H9 (cell line): ENCODE results near the gene CDH23. TPM values are rescaled to one million over a fixed set of nuclear protein-coding genes. Genes with fewer than 3 reads are reported as not detected.
A peak's percentile ranks its signal among the peaks of the same experiment; 100 is the strongest.

ENCODE experiments used
- DNase-seq: peaks from one replicate; pipeline ENCODE4 v3.0.0-alpha.2; 2017
- H2AFZ ChIP-seq: one replicate; pipeline ENCODE4 v1.6.1; 2013; ENCODE audit warnings: mild to moderate bottlenecking, low read length, control low read depth, moderate library complexity
- H2AK5ac ChIP-seq: 2 replicates; pipeline ENCODE4 v1.6.1; 2013; ENCODE audit warnings: low read length, control low read depth, mixed read lengths; ENCODE audit not compliant: insufficient read length
- H2BK120ac ChIP-seq: one replicate; pipeline ENCODE4 v1.6.1; 2013; ENCODE audit warnings: low read depth, mild to moderate bottlenecking, low read length, control low read depth, inconsistent platforms; ENCODE audit not compliant: poor library complexity, severe bottlenecking
- H2BK12ac ChIP-seq: 2 replicates; pipeline ENCODE4 v1.6.1; 2013; ENCODE audit warnings: low read length, control low read depth, mixed read lengths, low read depth; ENCODE audit not compliant: insufficient read length
- H2BK15ac ChIP-seq: 2 replicates; pipeline ENCODE4 v1.6.1; 2013; ENCODE audit warnings: low read depth, low read length, control low read depth
- H2BK20ac ChIP-seq: one replicate; pipeline ENCODE4 v1.6.1; 2013; ENCODE audit warnings: low read depth, mild to moderate bottlenecking, low read length, control low read depth, inconsistent platforms; ENCODE audit not compliant: poor library complexity, severe bottlenecking
- H2BK5ac ChIP-seq: 2 replicates; pipeline ENCODE4 v1.6.1; 2013; ENCODE audit warnings: low read length, control low read depth, mixed read lengths; ENCODE audit not compliant: insufficient read length
- H3K14ac ChIP-seq: 2 replicates; pipeline ENCODE4 v1.6.1; 2013; ENCODE audit warnings: low read length, control low read depth; ENCODE audit not compliant: insufficient read depth
- H3K18ac ChIP-seq: 2 replicates; pipeline ENCODE4 v1.6.1; 2013; ENCODE audit warnings: low read depth, mild to moderate bottlenecking, mixed read lengths, low read length, control low read depth; ENCODE audit not compliant: insufficient read length
- H3K23ac ChIP-seq: 2 replicates; pipeline ENCODE4 v1.6.1; 2013; ENCODE audit warnings: low read length, control low read depth, mixed read lengths, low read depth; ENCODE audit not compliant: insufficient read length
- H3K23me2 ChIP-seq: 2 replicates; pipeline ENCODE4 v1.6.1; 2013; ENCODE audit warnings: low read depth, mild to moderate bottlenecking, mixed read lengths, low read length, control low read depth; ENCODE audit not compliant: insufficient read length, poor library complexity, severe bottlenecking
- H3K27ac ChIP-seq: 2 replicates; pipeline ENCODE4 v1.5.1; 2013; ENCODE audit warnings: low read length, control low read depth, mixed read lengths, low read depth; ENCODE audit not compliant: insufficient read length
- H3K27me3 ChIP-seq: 2 replicates; pipeline ENCODE4 v1.6.1; 2013; ENCODE audit warnings: low read length, control low read depth, inconsistent platforms; ENCODE audit not compliant: insufficient read depth
- H3K4ac ChIP-seq: 2 replicates; pipeline ENCODE4 v1.6.1; 2013; ENCODE audit warnings: low read depth, mild to moderate bottlenecking, control low read depth, inconsistent platforms, low read length, moderate library complexity
- H3K4me1 ChIP-seq: 2 replicates; pipeline ENCODE4 v1.6.1; 2013; ENCODE audit warnings: low read length, control low read depth, inconsistent platforms; ENCODE audit not compliant: insufficient read depth
- H3K4me2 ChIP-seq: 2 replicates; pipeline ENCODE4 v1.6.1; 2013; ENCODE audit warnings: low read length, control low read depth, mixed read lengths; ENCODE audit not compliant: insufficient read length, insufficient read depth
- H3K56ac ChIP-seq: 2 replicates; pipeline ENCODE4 v1.6.1; 2013; ENCODE audit warnings: low read depth, mild to moderate bottlenecking, mixed read lengths, low read length, control low read depth; ENCODE audit not compliant: insufficient read length
- H3K79me1 ChIP-seq: 2 replicates; pipeline ENCODE4 v1.6.1; 2013; ENCODE audit warnings: low read depth, mild to moderate bottlenecking, moderate library complexity, low read length, control low read depth, inconsistent platforms; ENCODE audit not compliant: insufficient read depth, poor library complexity, severe bottlenecking
- H3K79me2 ChIP-seq: 2 replicates; pipeline ENCODE4 v1.6.1; 2013; ENCODE audit warnings: low read length, control low read depth, inconsistent platforms; ENCODE audit not compliant: insufficient read depth
- H3K9ac ChIP-seq: 2 replicates; pipeline ENCODE4 v1.6.1; 2013; ENCODE audit warnings: low read length, control low read depth, mixed read lengths; ENCODE audit not compliant: insufficient read length; ENCODE audit errors: extremely low read depth
- H3K9me3 ChIP-seq: one replicate; pipeline ENCODE4 v1.6.1; 2013; ENCODE audit warnings: low read depth, low read length, inconsistent platforms; ENCODE audit not compliant: control insufficient read depth
- H3T11ph ChIP-seq: one replicate; pipeline ENCODE4 v1.6.1; 2013; ENCODE audit warnings: mild to moderate bottlenecking, low read length, control low read depth, inconsistent platforms
- H4K20me1 ChIP-seq: one replicate; pipeline ENCODE4 v1.6.1; 2013; ENCODE audit not compliant: control insufficient read depth, insufficient read length, insufficient read depth
- H4K5ac ChIP-seq: 2 replicates; pipeline ENCODE4 v1.6.1; 2013; ENCODE audit warnings: low read depth, mild to moderate bottlenecking, mixed read lengths, low read length, control low read depth; ENCODE audit not compliant: insufficient read length
- H4K8ac ChIP-seq: replicated peaks from 2 replicates; pipeline ENCODE4 v1.6.1; 2013; ENCODE audit warnings: low read length, control low read depth, mixed read lengths, low read depth; ENCODE audit not compliant: insufficient read length
- H4K91ac ChIP-seq: 2 replicates; pipeline ENCODE4 v1.6.1; 2013; ENCODE audit warnings: low read depth, mild to moderate bottlenecking, moderate library complexity, mixed read lengths, low read length, control low read depth; ENCODE audit not compliant: insufficient read length
- H3K27ac Mint-ChIP-seq, 3 experiments: 2 replicates in 2 of 3; 3 replicates in 1 of 3; pipeline ENCODE4 v1.8.0; 2020 to 2021; ENCODE audit warnings: mixed read lengths in 3 of 3, mild to moderate bottlenecking in 1 of 3, moderate library complexity in 1 of 3
- H3K27me3 Mint-ChIP-seq: 2 replicates; pipeline ENCODE4 v1.8.0; 2021; ENCODE audit warnings: low read depth, mild to moderate bottlenecking, moderate library complexity, mixed read lengths
- H3K36me3 Mint-ChIP-seq, 3 experiments: 2 replicates in 2 of 3; 3 replicates in 1 of 3; pipeline ENCODE4 v1.8.0; 2020 to 2021; ENCODE audit warnings: low read depth in 3 of 3, mixed read lengths in 3 of 3; ENCODE audit not compliant: insufficient read depth in 1 of 3
- H3K4me1 Mint-ChIP-seq, 2 experiments: 2 replicates each; pipeline ENCODE4 v1.8.0; 2020; ENCODE audit warnings: mixed read lengths in 2 of 2
- H3K4me3 Mint-ChIP-seq, 2 experiments: 2 replicates in 1 of 2; 3 replicates in 1 of 2; pipeline ENCODE4 v1.8.0; 2020 to 2021; ENCODE audit warnings: mild to moderate bottlenecking in 2 of 2, mixed read lengths in 2 of 2, moderate library complexity in 1 of 2
- H3K9me3 Mint-ChIP-seq, 2 experiments: 2 replicates in 1 of 2; 3 replicates in 1 of 2; pipeline ENCODE4 v1.8.0; 2020; ENCODE audit warnings: mild to moderate bottlenecking in 2 of 2, mixed read lengths in 2 of 2, moderate library complexity in 1 of 2
- WGBS: extraction: QIAGEN DNeasy Blood & Tissue Kit; methylation state at CpG from one replicate; pipeline ENCODE4 v1.1.7; 2013; ENCODE audit warnings: missing lambda C conversion rate, low lambda C conversion rate, mixed read lengths; ENCODE audit not compliant: insufficient read length; ENCODE audit errors: extremely low coverage; 5-methylcytosine and 5-hydroxymethylcytosine counted together
- total RNA-seq: library from RNA; stranded (reverse); gene quantifications from 2 replicates; pipeline ENCODE4 v1.2.1, GENCODE V29; 2021
- TF ChIP-seq, protein P1 (sequence below): fragments of 200-600 bp; sonication (generic); conservative IDR thresholded peaks from 3 replicates; pipeline ENCODE4 v1.8.0; 2021; ENCODE audit warnings: antibody characterized with exemption, mild to moderate bottlenecking

The CDH23 gene
- total RNA-seq, 1 experiment from 2014 or later: 2.1 TPM

DNA sequence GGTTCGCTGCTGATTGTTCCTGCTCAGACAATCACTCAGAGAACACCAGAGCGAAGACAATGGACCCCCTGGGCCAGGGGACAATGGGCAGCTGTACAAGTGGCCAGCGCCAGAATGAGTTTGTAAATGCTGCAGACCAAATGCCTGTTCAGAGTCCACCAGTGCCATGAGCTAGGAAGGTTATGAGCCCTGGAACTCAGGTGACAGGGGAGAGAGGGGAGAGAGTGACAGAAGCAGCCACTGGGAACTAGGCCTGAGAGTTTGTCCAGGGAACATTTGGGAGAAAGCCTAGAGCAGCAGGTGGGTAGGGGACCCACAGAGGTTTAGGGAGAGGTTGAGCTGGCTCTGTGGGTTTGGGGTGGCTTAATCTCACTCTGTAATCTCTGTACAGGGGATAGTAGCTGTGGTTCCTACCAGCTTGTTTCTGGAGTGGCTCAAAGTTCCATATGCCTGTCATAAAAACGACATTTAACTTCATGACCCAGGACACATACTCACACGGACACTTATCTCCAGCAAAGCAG, 262.5 kb downstream of the CDH23 start:
- H2AK5ac ChIP-seq: no peak overlapping the region
- no peak overlapping the region for H3K9ac ChIP-seq
- Mint-ChIP-seq H3K4me1 (peaks cover 71 to 86% of the 10 kb centered on the region in 2 experiments), H3K27ac (no peak overlapping the region; a peak in 1 of 7 replicates), H3K36me3 (peaks cover 0 to 5% (median 0%) of the 10 kb centered on the region in 3 experiments; a peak in 2 of 7 replicates), H3K27me3 (peaks cover 77% of the 10 kb centered on the region), H3K9me3 (peaks cover 2 to 8% of the 10 kb centered on the region in 2 experiments; a peak in 1 of 5 replicates), H3K4me3 (peak overlapping the region; percentile 5 to 13; a peak in 3 of 5 replicates)
- TF ChIP-seq, protein P1, sequence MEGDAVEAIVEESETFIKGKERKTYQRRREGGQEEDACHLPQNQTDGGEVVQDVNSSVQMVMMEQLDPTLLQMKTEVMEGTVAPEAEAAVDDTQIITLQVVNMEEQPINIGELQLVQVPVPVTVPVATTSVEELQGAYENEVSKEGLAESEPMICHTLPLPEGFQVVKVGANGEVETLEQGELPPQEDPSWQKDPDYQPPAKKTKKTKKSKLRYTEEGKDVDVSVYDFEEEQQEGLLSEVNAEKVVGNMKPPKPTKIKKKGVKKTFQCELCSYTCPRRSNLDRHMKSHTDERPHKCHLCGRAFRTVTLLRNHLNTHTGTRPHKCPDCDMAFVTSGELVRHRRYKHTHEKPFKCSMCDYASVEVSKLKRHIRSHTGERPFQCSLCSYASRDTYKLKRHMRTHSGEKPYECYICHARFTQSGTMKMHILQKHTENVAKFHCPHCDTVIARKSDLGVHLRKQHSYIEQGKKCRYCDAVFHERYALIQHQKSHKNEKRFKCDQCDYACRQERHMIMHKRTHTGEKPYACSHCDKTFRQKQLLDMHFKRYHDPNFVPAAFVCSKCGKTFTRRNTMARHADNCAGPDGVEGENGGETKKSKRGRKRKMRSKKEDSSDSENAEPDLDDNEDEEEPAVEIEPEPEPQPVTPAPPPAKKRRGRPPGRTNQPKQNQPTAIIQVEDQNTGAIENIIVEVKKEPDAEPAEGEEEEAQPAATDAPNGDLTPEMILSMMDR: no peak
- DNase-seq: peak; percentile 40
- H3K56ac ChIP-seq: no peak overlapping the region
- H3K4me2 ChIP-seq: no peak overlapping the region
- H3K27ac ChIP-seq: no peak overlapping the region
- no peak overlapping the region for H2BK12ac ChIP-seq
- peaks cover 2% of the 10 kb centered on the region; the same call in 1 of the 2 replicates for H3K27me3 ChIP-seq
- H2BK20ac ChIP-seq: no peak overlapping the region
- H2BK5ac ChIP-seq: no peak overlapping the region
- H4K91ac ChIP-seq: no peak overlapping the region
- no peak overlapping the region for H4K5ac ChIP-seq
- no peak overlapping the region for H3K14ac ChIP-seq
- no peak overlapping the region for H3T11ph ChIP-seq
- H2BK15ac ChIP-seq: no peak overlapping the region
- no peaks in the 10 kb centered on the region for H3K79me2 ChIP-seq
- no peak overlapping the region for H3K18ac ChIP-seq
- H3K9me3 ChIP-seq: no peaks in the 10 kb centered on the region
- no peak overlapping the region for H3K23ac ChIP-seq
- no peaks in the 10 kb centered on the region for H3K79me1 ChIP-seq
- no peaks in the 10 kb centered on the region for H4K20me1 ChIP-seq
- H3K23me2 ChIP-seq: no peaks in the 10 kb centered on the region
- H2AFZ ChIP-seq: no peak overlapping the region
- no peak overlapping the region for H3K4ac ChIP-seq
- H3K4me1 ChIP-seq: peaks cover 21% of the 10 kb centered on the region; the same call in 1 of the 2 replicates
- H4K8ac ChIP-seq: no peak overlapping the region
- WGBS: no CpG with 5 or more reads among the region's 5 CpGs
- no peak overlapping the region for H2BK120ac ChIP-seq
